ENCODE results near the gene CDC20.
A peak's percentile ranks its signal among the peaks of the same experiment; 100 is the strongest.
"Not testable (repeated sequence)": the region's sequence is repeated elsewhere in the genome, so short reads cannot be mapped to it uniquely, and the experiment has no call there.

CDC20 gene

GRCh38 chr1:43363935-43364525, 5.2 kb downstream of the CDC20 start:
- Histone ChIP-seq H3K4me3 (ENCODE audit: low read length) (no peak overlapping the region), H3K36me3 (ENCODE audit: control insufficient read depth, low read depth, low read length) (peaks cover 34% of the 10 kb centered on the region)

GRCh38 chr1:43365678-43366077, 6.9 kb downstream of the CDC20 start:
- Histone ChIP-seq H3K27me3 (ENCODE audit: control insufficient read depth, insufficient read depth, low read length) (no peaks in the 10 kb centered on the region), H3K27ac (ENCODE audit: low read length) (no peak overlapping the region), H3K9ac (ENCODE audit: low read length) (no peak overlapping the region), H3K4me1 (ENCODE audit: control insufficient read depth, low read depth, low read length) (peaks cover 17% of the 10 kb centered on the region), H3K36me3 (ENCODE audit: control insufficient read depth, low read depth, low read length) (peaks cover 23% of the 10 kb centered on the region), H3K4me3 (ENCODE audit: low read length) (no peak overlapping the region), H3K9me3 (ENCODE audit: control insufficient read depth, low read depth, low read length) (no peaks in the 10 kb centered on the region)

More at GRCh38 chr1:43363935-43364525, 5.2 kb downstream of the CDC20 start:
- no peaks in the 10 kb centered on the region for H3K27me3 ChIP-seq (ENCODE audit: control insufficient read depth, insufficient read depth, low read length)
- H3K9me3 ChIP-seq (ENCODE audit: control insufficient read depth, low read depth, low read length) = no peaks in the 10 kb centered on the region
- H3K4me1 ChIP-seq (ENCODE audit: control insufficient read depth, low read depth, low read length) = peaks cover 28% of the 10 kb centered on the region
- no peak overlapping the region for H3K9ac ChIP-seq (ENCODE audit: low read length)
- H3K27ac ChIP-seq (ENCODE audit: low read length) = no peak overlapping the region

- Histone ChIP-seq H3K9ac (ENCODE audit: low read length) (no peak overlapping the region), H3K4me3 (ENCODE audit: low read length) (peak overlapping the region; percentile 80), H3K27ac (ENCODE audit: low read length) (no peak overlapping the region), H3K27me3 (ENCODE audit: control insufficient read depth, insufficient read depth, low read length) (no peaks in the 10 kb centered on the region), H3K4me1 (ENCODE audit: control insufficient read depth, low read depth, low read length) (peaks cover 17% of the 10 kb centered on the region), H3K9me3 (ENCODE audit: control insufficient read depth, low read depth, low read length) (no peaks in the 10 kb centered on the region), H3K36me3 (ENCODE audit: control insufficient read depth, low read depth, low read length) (peaks cover 18% of the 10 kb centered on the region)
Observed at GRCh38 chr1:43366179-43366578, 7.4 kb downstream of the CDC20 start.

- peaks cover 14% of the 10 kb centered on the region for H3K36me3 ChIP-seq (ENCODE audit: control insufficient read depth, low read depth, low read length)
- H3K27me3 ChIP-seq (ENCODE audit: control insufficient read depth, insufficient read depth, low read length) = no peaks in the 10 kb centered on the region
- H3K4me1 ChIP-seq (ENCODE audit: control insufficient read depth, low read depth, low read length) = peaks cover 17% of the 10 kb centered on the region
- H3K9ac ChIP-seq (ENCODE audit: low read length) = no peak overlapping the region
- H3K27ac ChIP-seq (ENCODE audit: low read length) = no peak overlapping the region
- peak overlapping the region; percentile 80 for H3K4me3 ChIP-seq (ENCODE audit: low read length)
- H3K9me3 ChIP-seq (ENCODE audit: control insufficient read depth, low read depth, low read length) = no peaks in the 10 kb centered on the region
Observed at GRCh38 chr1:43366601-43367025, 7.8 kb downstream of the CDC20 start.

GRCh38 chr1:43367026-43367903, 8.5 kb downstream of the CDC20 start:
- Histone ChIP-seq H3K4me1 (ENCODE audit: control insufficient read depth, low read depth, low read length) (peaks cover 17% of the 10 kb centered on the region), H3K36me3 (ENCODE audit: control insufficient read depth, low read depth, low read length) (peaks cover 8% of the 10 kb centered on the region), H3K27ac (ENCODE audit: low read length) (no peak overlapping the region), H3K27me3 (ENCODE audit: control insufficient read depth, insufficient read depth, low read length) (no peaks in the 10 kb centered on the region), H3K4me3 (ENCODE audit: low read length) (peak overlapping the region; percentile 80), H3K9me3 (ENCODE audit: control insufficient read depth, low read depth, low read length) (no peaks in the 10 kb centered on the region), H3K9ac (ENCODE audit: low read length) (peak overlapping the region; percentile 58)

- H3K4me3 ChIP-seq (ENCODE audit: low read length) = peak within 1 kb of the TSS; percentile 80
- no peak within 1 kb of the TSS for H3K27ac ChIP-seq (ENCODE audit: low read length)
- peaks cover 2% of the 10 kb centered on the region for H3K36me3 ChIP-seq (ENCODE audit: control insufficient read depth, low read depth, low read length)
- no peaks in the 10 kb centered on the region for H3K27me3 ChIP-seq (ENCODE audit: control insufficient read depth, insufficient read depth, low read length)
- H3K9ac ChIP-seq (ENCODE audit: low read length) = peak within 1 kb of the TSS; percentile 71
- no peaks in the 10 kb centered on the region for H3K9me3 ChIP-seq (ENCODE audit: control insufficient read depth, low read depth, low read length)
- peaks cover 17% of the 10 kb centered on the region for H3K4me1 ChIP-seq (ENCODE audit: control insufficient read depth, low read depth, low read length)
Observed at GRCh38 chr1:43367904-43368645, 9.3 kb downstream of the CDC20 start, which contains the start of gene ELOVL1. TSS of gene ELOVL1 (minus strand) at chr1:43368011. CDS start at chr1:43365609, 2,402 bp downstream.

- H3K4me3 ChIP-seq (ENCODE audit: low read length) = peak overlapping the region; percentile 65
Observed at GRCh38 chr1:43368646-43369020, 9.9 kb downstream of the CDC20 start.

GRCh38 chr1:43369779-43370178, 11.0 kb downstream of the CDC20 start:
- H3K27me3 ChIP-seq (ENCODE audit: control insufficient read depth, insufficient read depth, low read length); H3K36me3 ChIP-seq (ENCODE audit: control insufficient read depth, low read depth, low read length); H3K4me3 ChIP-seq (ENCODE audit: low read length); H3K9ac ChIP-seq (ENCODE audit: low read length); H3K9me3 ChIP-seq (ENCODE audit: control insufficient read depth, low read depth, low read length); H3K27ac ChIP-seq (ENCODE audit: low read length): not testable (repeated sequence)
- H3K4me1 ChIP-seq (ENCODE audit: control insufficient read depth, low read depth, low read length) = peaks cover 17% of the 10 kb centered on the region

More at GRCh38 chr1:43368646-43369020, 9.9 kb downstream of the CDC20 start:
- Histone ChIP-seq H3K4me1 (ENCODE audit: control insufficient read depth, low read depth, low read length) (peaks cover 17% of the 10 kb centered on the region), H3K9ac (ENCODE audit: low read length) (peak overlapping the region; percentile 71), H3K9me3 (ENCODE audit: control insufficient read depth, low read depth, low read length) (no peaks in the 10 kb centered on the region), H3K36me3 (ENCODE audit: control insufficient read depth, low read depth, low read length) (no peaks in the 10 kb centered on the region), H3K27me3 (ENCODE audit: control insufficient read depth, insufficient read depth, low read length) (no peaks in the 10 kb centered on the region), H3K27ac (ENCODE audit: low read length) (no peak overlapping the region)

GRCh38 chr1:43370564-43370963, 11.8 kb downstream of the CDC20 start:
- Histone ChIP-seq H3K4me3 (ENCODE audit: low read length) (no peak overlapping the region), H3K9me3 (ENCODE audit: control insufficient read depth, low read depth, low read length) (no peaks in the 10 kb centered on the region), H3K36me3 (ENCODE audit: control insufficient read depth, low read depth, low read length) (no peaks in the 10 kb centered on the region), H3K27ac (ENCODE audit: low read length) (no peak overlapping the region), H3K9ac (ENCODE audit: low read length) (no peak overlapping the region), H3K27me3 (ENCODE audit: control insufficient read depth, insufficient read depth, low read length) (no peaks in the 10 kb centered on the region), H3K4me1 (ENCODE audit: control insufficient read depth, low read depth, low read length) (peaks cover 17% of the 10 kb centered on the region)

- no peaks in the 10 kb centered on the region for H3K27me3 ChIP-seq (ENCODE audit: control insufficient read depth, insufficient read depth, low read length)
- H3K36me3 ChIP-seq (ENCODE audit: control insufficient read depth, low read depth, low read length) = no peaks in the 10 kb centered on the region
- H3K4me3 ChIP-seq (ENCODE audit: low read length) = no peak overlapping the region
- H3K4me1 ChIP-seq (ENCODE audit: control insufficient read depth, low read depth, low read length) = peaks cover 4% of the 10 kb centered on the region
- no peak overlapping the region for H3K27ac ChIP-seq (ENCODE audit: low read length)
- H3K9ac ChIP-seq (ENCODE audit: low read length) = no peak overlapping the region
- H3K9me3 ChIP-seq (ENCODE audit: control insufficient read depth, low read depth, low read length) = no peaks in the 10 kb centered on the region
Observed at GRCh38 chr1:43372172-43372571, 13.4 kb downstream of the CDC20 start.

Data from iPS-18a (cell line).